ENCODE measurements around the gene PRICKLE2.

- no peak for TF ChIP-seq CTCF (IDR thresholded peaks at IDR 0.05 in 8 of 11, conservative IDR thresholded peaks at IDR 0.05 in 3 of 11)
- TF ChIP-seq POLR2AphosphoS5 (IDR thresholded peaks at IDR 0.05): no peak
Measured at GRCh38 chr3:64155328-64155727, 69.9 kb downstream of the PRICKLE2 start.

Data from spleen (tissue), 7 donors.